GM06990 (cell line): ENCODE data around the gene NCOR2.
"Not testable (repeated sequence)": the region's sequence is repeated elsewhere in the genome, so short reads cannot be mapped to it uniquely, and the experiment has no call there.

Source experiments
- DNase-seq: peaks from one replicate; pipeline ENCODE4 v3.0.0-alpha.2; 2011; ENCODE audit not compliant: insufficient read length; ENCODE audit errors: extremely low read depth
- H3K27me3 ChIP-seq: replicated peaks from 2 replicates; pipeline ENCODE4 v1.6.0; 2011; ENCODE audit warnings: low read length; ENCODE audit not compliant: control insufficient read depth, insufficient read depth
- H3K36me3 ChIP-seq: 2 replicates; pipeline ENCODE4 v1.5.1; 2011; ENCODE audit warnings: low read length; ENCODE audit not compliant: control insufficient read depth, insufficient read depth
- H3K4me3 ChIP-seq: replicated peaks from 2 replicates; pipeline ENCODE4 v1.5.1; 2011; ENCODE audit warnings: low read depth, mild to moderate bottlenecking, control low read depth, low read length
- TF ChIP-seq, protein P1 (sequence below): IDR thresholded peaks from 2 replicates; pipeline ENCODE4 v1.5.1; 2011; ENCODE audit warnings: low read length, control low read depth, mild to moderate bottlenecking, inconsistent platforms; ENCODE audit not compliant: insufficient read depth, poor library complexity, severe bottlenecking

The NCOR2 gene

DNA sequence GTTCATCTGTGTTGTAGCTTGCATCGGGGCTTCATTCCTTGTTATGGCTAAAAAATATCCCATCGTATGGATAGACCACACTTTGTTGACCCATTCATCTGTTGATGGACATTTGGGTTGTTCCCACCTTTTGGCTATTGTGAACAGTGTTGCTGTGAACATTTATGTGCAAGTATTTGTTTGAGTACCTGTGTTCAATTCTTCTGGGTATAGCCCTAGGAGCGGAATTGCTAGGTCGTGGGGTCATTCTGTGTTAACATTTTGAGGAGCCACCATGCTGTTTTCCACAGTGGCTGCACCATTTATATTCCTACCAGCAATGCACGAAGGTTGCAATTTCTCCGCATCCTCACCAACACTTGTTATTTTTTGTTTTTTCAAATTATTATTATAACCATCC is 23.0 kb upstream of the NCOR2 start:
- Histone ChIP-seq H3K27me3 (no peaks in the 10 kb centered on the region), H3K36me3 (no peaks in the 10 kb centered on the region), H3K4me3 (no peak overlapping the region)
- DNase-seq: no peak
- TF ChIP-seq, protein P1, sequence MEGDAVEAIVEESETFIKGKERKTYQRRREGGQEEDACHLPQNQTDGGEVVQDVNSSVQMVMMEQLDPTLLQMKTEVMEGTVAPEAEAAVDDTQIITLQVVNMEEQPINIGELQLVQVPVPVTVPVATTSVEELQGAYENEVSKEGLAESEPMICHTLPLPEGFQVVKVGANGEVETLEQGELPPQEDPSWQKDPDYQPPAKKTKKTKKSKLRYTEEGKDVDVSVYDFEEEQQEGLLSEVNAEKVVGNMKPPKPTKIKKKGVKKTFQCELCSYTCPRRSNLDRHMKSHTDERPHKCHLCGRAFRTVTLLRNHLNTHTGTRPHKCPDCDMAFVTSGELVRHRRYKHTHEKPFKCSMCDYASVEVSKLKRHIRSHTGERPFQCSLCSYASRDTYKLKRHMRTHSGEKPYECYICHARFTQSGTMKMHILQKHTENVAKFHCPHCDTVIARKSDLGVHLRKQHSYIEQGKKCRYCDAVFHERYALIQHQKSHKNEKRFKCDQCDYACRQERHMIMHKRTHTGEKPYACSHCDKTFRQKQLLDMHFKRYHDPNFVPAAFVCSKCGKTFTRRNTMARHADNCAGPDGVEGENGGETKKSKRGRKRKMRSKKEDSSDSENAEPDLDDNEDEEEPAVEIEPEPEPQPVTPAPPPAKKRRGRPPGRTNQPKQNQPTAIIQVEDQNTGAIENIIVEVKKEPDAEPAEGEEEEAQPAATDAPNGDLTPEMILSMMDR: no peak

DNA sequence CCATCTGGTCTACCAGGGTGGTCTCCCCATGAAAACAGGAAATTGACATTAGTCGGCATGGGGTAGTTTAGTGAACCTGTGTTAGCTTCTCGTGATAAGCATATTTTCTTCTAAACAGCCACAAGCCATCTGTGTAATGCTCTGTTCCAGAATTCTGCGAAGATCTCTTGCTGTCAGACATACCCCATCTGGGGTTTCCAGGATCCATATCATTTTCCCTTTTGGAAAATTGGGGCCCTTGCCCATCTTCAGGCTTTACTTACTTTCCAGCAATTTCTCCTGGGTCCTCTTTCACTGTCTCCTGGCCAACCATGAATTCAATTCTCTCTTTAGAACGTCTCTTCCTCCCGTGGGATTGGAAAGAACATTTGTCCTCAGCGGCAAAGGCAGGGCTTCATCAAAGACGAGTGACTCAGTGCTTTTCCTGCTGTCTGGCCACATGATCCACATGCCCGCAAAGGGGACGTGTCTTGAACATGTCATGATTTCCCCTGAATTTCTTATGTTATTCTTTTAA is 21.4 kb upstream of the NCOR2 start:
- TF ChIP-seq, protein P1: no peak
- Histone ChIP-seq H3K4me3 (no peak overlapping the region), H3K27me3 (no peaks in the 10 kb centered on the region), H3K36me3 (no peaks in the 10 kb centered on the region)
- DNase-seq: no peak

DNA sequence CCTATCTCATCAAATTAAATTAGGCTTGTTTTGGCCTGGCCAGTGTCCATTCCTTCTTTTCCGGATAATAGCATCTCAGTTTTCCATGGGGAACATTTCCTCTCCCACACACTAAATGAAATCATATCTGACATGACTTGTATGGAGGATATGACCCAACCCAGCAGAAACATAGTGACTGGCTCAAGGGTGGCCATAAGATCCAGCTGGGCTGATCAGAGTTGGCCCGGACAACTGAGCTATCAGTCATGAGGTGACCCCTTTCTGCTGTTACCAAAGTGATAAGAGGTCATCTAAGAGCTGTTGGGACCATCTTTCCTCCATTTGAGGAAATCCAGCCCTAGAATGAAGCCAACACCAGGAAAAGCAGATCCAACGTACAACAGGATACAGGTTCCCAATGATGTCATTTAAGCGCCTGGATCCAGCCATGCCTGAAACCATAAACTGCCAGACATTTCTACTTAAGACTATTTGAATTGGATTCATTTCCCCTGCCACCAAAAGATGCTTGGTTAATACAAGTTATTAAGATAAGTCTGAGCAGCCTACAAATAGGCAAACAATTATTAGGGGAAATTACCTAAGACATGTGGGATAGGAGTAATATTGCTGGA is 20.7 kb upstream of the NCOR2 start:
- TF ChIP-seq, protein P1: no peak
- H3K4me3 ChIP-seq: no peak overlapping the region
- H3K36me3 ChIP-seq: no peaks in the 10 kb centered on the region
- DNase-seq: no peak
- no peaks in the 10 kb centered on the region for H3K27me3 ChIP-seq

DNA sequence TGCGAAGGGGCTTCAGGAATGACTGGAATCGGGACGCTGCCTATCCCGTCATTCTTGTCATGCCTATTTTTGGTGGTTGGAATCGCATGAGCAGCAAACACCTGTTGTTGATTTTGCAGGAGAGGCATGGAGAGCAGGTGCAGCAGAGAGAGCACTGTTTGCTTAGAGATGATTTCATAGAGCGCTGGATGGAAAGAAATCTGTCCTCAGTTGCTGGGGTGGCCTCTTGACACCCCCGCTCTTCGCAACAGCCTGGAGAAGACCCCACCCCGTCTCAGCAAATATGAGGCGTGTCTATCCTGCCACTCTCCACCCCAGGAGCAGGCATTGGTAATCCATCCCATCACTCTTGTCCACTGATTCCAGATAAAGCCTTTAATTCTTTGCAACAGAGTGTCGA is 19.3 kb upstream of the NCOR2 start:
- DNase-seq: no peak
- H3K4me3 ChIP-seq: no peak overlapping the region
- TF ChIP-seq, protein P1: no peak
- no peaks in the 10 kb centered on the region for H3K27me3 ChIP-seq
- no peaks in the 10 kb centered on the region for H3K36me3 ChIP-seq

DNA sequence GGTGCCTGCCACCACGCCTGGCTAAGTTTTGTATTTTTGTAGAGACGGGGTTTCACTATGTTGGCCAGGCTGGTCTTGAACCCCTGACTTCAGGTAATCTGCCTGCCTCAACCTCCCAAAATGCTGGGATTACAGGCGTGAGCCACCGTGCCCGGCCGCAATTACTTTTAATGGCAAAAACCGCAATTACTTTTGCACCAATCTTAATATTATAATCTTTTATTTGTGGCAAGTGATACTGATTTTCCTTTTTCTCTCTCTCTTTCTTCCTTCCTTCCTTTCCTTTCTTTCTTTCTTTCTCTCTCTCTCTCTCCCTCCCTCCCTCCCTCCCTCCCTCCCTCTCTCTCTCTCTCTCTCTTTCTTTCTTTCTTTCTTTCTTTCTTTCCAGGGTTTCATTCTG is 17.1 kb upstream of the NCOR2 start:
- not testable (repeated sequence) for H3K36me3 ChIP-seq, H3K4me3 ChIP-seq, DNase-seq, H3K27me3 ChIP-seq

DNA sequence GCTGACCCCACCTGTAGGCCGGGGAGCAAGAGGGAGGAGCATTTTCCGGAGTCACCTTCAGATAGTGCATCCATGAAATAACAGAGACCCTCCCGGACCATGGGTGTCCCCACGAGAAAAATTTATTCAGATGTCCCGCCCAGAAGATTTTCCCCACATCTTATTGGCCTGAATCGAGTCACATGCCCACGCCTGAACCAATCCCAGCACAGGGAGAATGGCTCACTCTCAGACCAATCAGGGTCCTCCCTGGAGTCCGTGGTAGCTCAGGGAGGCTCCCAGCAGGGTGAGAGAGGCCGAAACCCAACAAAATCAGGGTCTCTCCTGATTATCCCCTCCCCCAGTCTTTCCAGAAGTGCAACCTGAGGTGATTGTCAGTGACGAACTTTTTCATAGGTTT is 16.4 kb upstream of the NCOR2 start:
- TF ChIP-seq, protein P1: no peak
- H3K36me3 ChIP-seq: no peaks in the 10 kb centered on the region
- H3K4me3 ChIP-seq: no peak overlapping the region
- DNase-seq: no peak
- no peaks in the 10 kb centered on the region; the same call in 1 of the 2 replicates for H3K27me3 ChIP-seq
